Ovary (tissue), 9 donors: ENCODE measurements around the gene ANKDD1B. TPM values are rescaled to one million over a fixed set of nuclear protein-coding genes. Genes with fewer than 3 reads are reported as not detected.

ENCODE experiments used
- DNase-seq, 5 donors: peaks; one replicate each; pipeline ENCODE4 v3.0.0-alpha.2; 2019 to 2020
- H3K27ac ChIP-seq, 2 donors: fragments of 200-600 bp; one replicate each; pipeline versions ENCODE4 v1.5.1 to v1.8.0; 2019 to 2022
- H3K27me3 ChIP-seq: fragments of 200-600 bp; one replicate; pipeline ENCODE4 v1.8.0; 2022
- H3K36me3 ChIP-seq: fragments of 200-600 bp; sonication (generic); one replicate; pipeline ENCODE4 v1.5.1; 2019
- H3K4me1 ChIP-seq: one replicate; pipeline ENCODE4 v1.8.1; 2013; ENCODE audit warnings: mild to moderate bottlenecking, moderate library complexity; ENCODE audit not compliant: insufficient read depth
- H3K4me3 ChIP-seq: fragments of 200-600 bp; sonication (generic); one replicate; pipeline ENCODE4 v1.5.1; 2017
- H3K9me3 ChIP-seq, 2 donors: fragments of 200-600 bp in 1 of 2; sonication (generic) in 1 of 2; one replicate each; pipeline versions ENCODE4 v1.5.1 to v1.8.1; 2013 to 2019; ENCODE audit warnings: mild to moderate bottlenecking in 1 of 2, moderate library complexity in 1 of 2
- CTCF ChIP-seq, 3 donors: fragments of 450-650 bp in 2 of 3; fragments of 200-600 bp in 1 of 3; IDR thresholded peaks; one replicate each; pipeline versions ENCODE4 v1.5.1 to v1.8.0; 2016 to 2022; ENCODE audit warnings: antibody characterized with exemption in 3 of 3, mild to moderate bottlenecking in 1 of 3
- EP300 ChIP-seq: sonication (generic); formaldehyde crosslinking; IDR thresholded peaks from one replicate; pipeline ENCODE4 v1.6.1; 2017; ENCODE audit warnings: antibody characterized with exemption
- POLR2A ChIP-seq: fragments of 450-650 bp; IDR thresholded peaks from one replicate; pipeline ENCODE4 v1.6.1; 2017; ENCODE audit warnings: antibody characterized with exemption, mild to moderate bottlenecking, moderate library complexity
- WGBS, 3 donors: extraction: QIAGEN DNeasy Blood & Tissue Kit in 1 of 3; methylation state at CpG; one replicate each; pipeline versions ENCODE4 v1.1.5 to v1.1.7; 2013 to 2017; 5-methylcytosine and 5-hydroxymethylcytosine counted together
- intact Hi-C, 4 donors: fragments of 100-400 bp; cut with DNase I; formaldehyde crosslinking; loops; one replicate each; pipeline versions ENCODE4 v1.11.0 to v1.15.1; 2022 to 2023
- polyA plus RNA-seq, 2 donors: library from polyadenylated mRNA; stranded (reverse); fragments of 200-250 nt in 1 of 2; fragments of 350-450 nt in 1 of 2; fragmentation: Illumina TruSeq in 1 of 2; extraction: RNeasy Lipid Tissue Mini Kit (QIAGEN cat#74804) in 1 of 2; gene quantifications; one replicate each; pipeline ENCODE4 v1.2.3, GENCODE V29; 2013 to 2014
- total RNA-seq, 7 donors: library from RNA; depleted of rRNA in 2 of 7; stranded (reverse); fragments of >200 nt in 2 of 7; fragmentation: NEBNext Ultra II Directional in 3 of 7; extraction: Animal tissue kit (Norgen Biotek cat#: 25700) in 3 of 7; gene quantifications; one replicate each; pipeline versions ENCODE4 v1.1.0 to v1.2.4, GENCODE V29; 2016 to 2023
- donor health status: DM: no; HTN: no; CAD: no; lungs with moderate emphysema.
- donor health status: DM: no; HTN: no; CAD: no.
- donor health status: Bipolar disorder and iron deficiency.
- donor health status: DM: yes; HTN: yes; CAD: no.
- donor health status: DM: no; HTN: no; CAD: no.
- donor health status: DM: yes; HTN: yes; CAD: no.

The ANKDD1B gene
- total and polyA plus RNA-seq, 9 donors = 0.34 to 6.8 (median 0.79) TPM; not detected in 2

DNA sequence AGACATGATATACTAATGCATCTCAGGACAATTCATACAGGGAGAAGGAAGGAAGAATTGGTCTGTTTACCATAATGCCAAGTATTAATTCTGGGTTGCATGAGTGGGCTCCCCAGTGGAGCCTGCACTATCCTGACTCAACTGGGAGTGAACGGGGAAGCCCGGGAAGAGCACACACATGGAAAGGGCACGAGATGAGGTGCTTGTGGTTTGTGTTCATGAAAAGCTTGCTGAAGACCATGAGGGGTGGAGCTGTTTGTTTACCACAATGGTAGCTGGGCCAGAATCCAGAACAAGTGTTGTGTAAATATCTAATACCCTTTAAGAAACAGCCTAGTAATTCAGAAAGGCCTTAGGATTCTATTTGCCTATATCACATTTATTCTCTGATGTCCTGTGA, 61.4 kb downstream of the ANKDD1B start:
- no peak overlapping the region for H3K4me3 ChIP-seq
- no peak for DNase-seq
- no peaks in the 10 kb centered on the region for H3K36me3 ChIP-seq
- no peaks in the 10 kb centered on the region for H3K27me3 ChIP-seq
- intact Hi-C loops = loop anchor here in 1 of 4 donors (10.0 kb wide), 1 partner anchor 438 kb away; the partner anchor contains the start of gene ANKRD31
- 93 to 100% (median 95%) methylated on average over 3 of the region's 3 CpGs for WGBS, 3 donors
- H3K27ac ChIP-seq = no peak overlapping the region
- H3K4me1 ChIP-seq = no peaks in the 10 kb centered on the region
- H3K9me3 ChIP-seq = no peaks in the 10 kb centered on the region
- TF ChIP-seq EP300 (no peak), CTCF (IDR thresholded peaks at IDR 0.05) (no peak), POLR2A (no peak)

DNA sequence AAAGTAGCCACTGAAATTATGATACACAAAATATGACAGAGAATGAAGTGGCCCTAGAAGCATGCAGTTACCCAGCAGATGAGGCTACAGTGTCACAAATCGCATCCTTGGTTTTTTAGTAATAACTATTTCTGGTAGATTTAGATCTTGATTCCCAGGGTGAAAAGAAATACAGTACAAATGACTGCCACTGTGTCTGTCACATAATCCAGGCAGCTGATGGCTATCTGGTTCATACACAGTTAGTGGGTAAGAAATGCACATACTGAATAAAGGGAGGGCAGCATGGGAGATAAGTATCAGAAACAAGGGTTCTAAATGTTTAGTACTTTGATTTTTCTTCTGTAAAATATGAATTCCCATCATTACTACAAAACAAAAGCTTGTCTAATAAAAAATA, 64.5 kb downstream of the ANKDD1B start:
- Histone ChIP-seq H3K9me3 (no peaks in the 10 kb centered on the region), H3K4me3 (no peak overlapping the region), H3K4me1 (no peaks in the 10 kb centered on the region), H3K36me3 (no peaks in the 10 kb centered on the region), H3K27me3 (peaks cover 2% of the 10 kb centered on the region), H3K27ac (no peak overlapping the region)
- intact Hi-C loops = loop anchor here in 1 of 4 donors (10.0 kb wide), 1 partner anchor 441 kb away; the partner anchor contains the start of gene ANKRD31
- 91 to 97% (median 93%) methylated on average over 1 of the region's 1 CpG for WGBS, 3 donors
- TF ChIP-seq POLR2A (no peak), CTCF (IDR thresholded peaks at IDR 0.05) (no peak), EP300 (no peak)
- no peak for DNase-seq

- H3K4me1 ChIP-seq = no peaks in the 10 kb centered on the region
- peaks cover 2% of the 10 kb centered on the region for H3K27me3 ChIP-seq
- TF ChIP-seq EP300 (no peak), POLR2A (no peak), CTCF (IDR thresholded peaks at IDR 0.05) (no peak)
- DNase-seq = no peak
- intact Hi-C loops = loop anchor here in 1 of 4 donors (10.0 kb wide), 1 partner anchor 443 kb away; the partner anchor contains the start of gene ANKRD31
- no peaks in the 10 kb centered on the region for H3K36me3 ChIP-seq
- H3K27ac ChIP-seq = no peak overlapping the region
- H3K9me3 ChIP-seq = no peaks in the 10 kb centered on the region
- 19 to 27% (median 25%) methylated on average over 1 of the region's 1 CpG for WGBS, 3 donors
- H3K4me3 ChIP-seq = no peak overlapping the region
Observed at GRCh38 chr5:75677607-75678006, 66.4 kb downstream of the ANKDD1B start.

GRCh38 chr5:75678155-75678554, 66.9 kb downstream of the ANKDD1B start:
- Histone ChIP-seq H3K27ac (no peak overlapping the region), H3K27me3 (peaks cover 2% of the 10 kb centered on the region), H3K9me3 (no peaks in the 10 kb centered on the region), H3K4me3 (no peak overlapping the region), H3K36me3 (no peaks in the 10 kb centered on the region), H3K4me1 (no peaks in the 10 kb centered on the region)
- 78 to 82% (median 79%) methylated on average over 3 of the region's 3 CpGs for WGBS, 3 donors
- intact Hi-C loops = loop anchor here in 1 of 4 donors (10.0 kb wide), 1 partner anchor 443 kb away; the partner anchor contains the start of gene ANKRD31
- TF ChIP-seq CTCF (IDR thresholded peaks at IDR 0.05) (no peak), EP300 (no peak), POLR2A (no peak)
- DNase-seq = no peak
